HEK293 (cell line): ENCODE results near the gene PSTPIP2.

ENCODE experiments used
- HOXA7 ChIP-seq: sonication (generic); formaldehyde crosslinking; IDR thresholded peaks from 2 replicates; pipeline ENCODE4 v1.8.1; 2022; ENCODE audit warnings: missing genetic modification reagents, borderline replicate concordance
- IKZF3 ChIP-seq: fragments of 450-650 bp; IDR thresholded peaks from 2 replicates; pipeline ENCODE4 v1.5.0; 2018; ENCODE audit warnings: missing biosample characterization, mild to moderate bottlenecking, missing genetic modification characterization, moderate library complexity
- KLF9 ChIP-seq: fragments of 450-650 bp; formaldehyde crosslinking; IDR thresholded peaks from 2 replicates; pipeline ENCODE4 v1.5.1; 2016; ENCODE audit warnings: missing biosample characterization, missing genetic modification characterization, low read depth
- ZBTB1 ChIP-seq: fragments of 450-650 bp; formaldehyde crosslinking; IDR thresholded peaks from 2 replicates; pipeline ENCODE4 v1.5.1; 2016; ENCODE audit warnings: missing biosample characterization, missing genetic modification characterization
- ZBTB21 ChIP-seq: fragments of 450-650 bp; formaldehyde crosslinking; IDR thresholded peaks from 2 replicates; pipeline ENCODE4 v1.5.1; 2017; ENCODE audit warnings: missing biosample characterization, missing genetic modification characterization
- ZFP3 ChIP-seq: fragments of 450-650 bp; formaldehyde crosslinking; IDR thresholded peaks from 2 replicates; pipeline ENCODE4 v1.5.1; 2016; ENCODE audit warnings: low read depth, missing biosample characterization, missing genetic modification characterization
- ZFP37 ChIP-seq: fragments of 450-650 bp; formaldehyde crosslinking; IDR thresholded peaks from 2 replicates; pipeline ENCODE4 v1.5.1; 2016; ENCODE audit warnings: missing biosample characterization, missing genetic modification characterization
- ZNF221 ChIP-seq: fragments of 450-650 bp; formaldehyde crosslinking; IDR thresholded peaks from 2 replicates; pipeline ENCODE4 v1.5.1; 2017; ENCODE audit warnings: missing biosample characterization, missing genetic modification characterization, borderline replicate concordance
- ZNF23 ChIP-seq: fragments of 450-650 bp; formaldehyde crosslinking; IDR thresholded peaks from 2 replicates; pipeline ENCODE4 v1.5.1; 2016; ENCODE audit warnings: missing biosample characterization, missing genetic modification characterization, borderline replicate concordance
- ZNF266 ChIP-seq: fragments of 450-650 bp; formaldehyde crosslinking; IDR thresholded peaks from 2 replicates; pipeline ENCODE4 v1.5.1; 2016; ENCODE audit warnings: missing biosample characterization, missing genetic modification characterization, low read depth
- ZNF354C ChIP-seq: fragments of 450-650 bp; formaldehyde crosslinking; IDR thresholded peaks from 2 replicates; pipeline ENCODE4 v1.5.1; 2016; ENCODE audit warnings: missing biosample characterization, missing genetic modification characterization, low read depth, borderline replicate concordance
- ZNF544 ChIP-seq: fragments of 450-650 bp; formaldehyde crosslinking; IDR thresholded peaks from 2 replicates; pipeline ENCODE4 v1.5.0; 2017; ENCODE audit warnings: missing biosample characterization, missing genetic modification characterization
- ZNF548 ChIP-seq: fragments of 450-650 bp; formaldehyde crosslinking; IDR thresholded peaks from 2 replicates; pipeline ENCODE4 v1.5.1; 2016; ENCODE audit warnings: missing biosample characterization, missing genetic modification characterization
- ZNF558 ChIP-seq: fragments of 450-650 bp; formaldehyde crosslinking; IDR thresholded peaks from 2 replicates; pipeline ENCODE4 v1.5.1; 2016; ENCODE audit warnings: missing biosample characterization, missing genetic modification characterization
- ZNF560 ChIP-seq: fragments of 450-650 bp; formaldehyde crosslinking; IDR thresholded peaks from 2 replicates; pipeline ENCODE4 v1.5.1; 2017; ENCODE audit warnings: missing biosample characterization, missing genetic modification characterization, borderline replicate concordance
- ZNF596 ChIP-seq: fragments of 450-650 bp; IDR thresholded peaks from 2 replicates; pipeline ENCODE4 v1.5.0; 2018; ENCODE audit warnings: missing biosample characterization, mild to moderate bottlenecking, missing genetic modification characterization, moderate library complexity
- ZNF600 ChIP-seq: fragments of 450-650 bp; formaldehyde crosslinking; IDR thresholded peaks from 2 replicates; pipeline ENCODE4 v1.5.1; 2016; ENCODE audit warnings: missing biosample characterization, missing genetic modification characterization
- ZNF701 ChIP-seq: fragments of 450-650 bp; formaldehyde crosslinking; IDR thresholded peaks from 2 replicates; pipeline ENCODE4 v1.5.1; 2016; ENCODE audit warnings: missing biosample characterization, missing genetic modification characterization
- ZNF776 ChIP-seq: fragments of 450-650 bp; formaldehyde crosslinking; IDR thresholded peaks from 2 replicates; pipeline ENCODE4 v1.5.0; 2017; ENCODE audit warnings: missing biosample characterization, missing genetic modification characterization, borderline replicate concordance
- TF ChIP-seq, protein P1 (sequence below): fragments of 450-650 bp; formaldehyde crosslinking; IDR thresholded peaks from 2 replicates; pipeline ENCODE4 v1.5.1; 2016; ENCODE audit warnings: missing biosample characterization, missing genetic modification characterization
- TF ChIP-seq, protein P2 (sequence below): fragments of 450-650 bp; formaldehyde crosslinking; IDR thresholded peaks from 2 replicates; pipeline ENCODE4 v1.5.1; 2016; ENCODE audit warnings: missing biosample characterization, missing genetic modification characterization
- TF ChIP-seq, protein P3 (sequence below): fragments of 450-650 bp; formaldehyde crosslinking; IDR thresholded peaks from 2 replicates; pipeline ENCODE4 v1.5.1; 2016; ENCODE audit warnings: missing biosample characterization, missing genetic modification characterization
- TF ChIP-seq, protein P4 (sequence below): fragments of 450-650 bp; formaldehyde crosslinking; IDR thresholded peaks from 2 replicates; pipeline ENCODE4 v1.5.1; 2017; ENCODE audit warnings: missing biosample characterization, missing genetic modification characterization
- TF ChIP-seq, protein P5 (sequence below): fragments of 450-650 bp; formaldehyde crosslinking; IDR thresholded peaks from 2 replicates; pipeline ENCODE4 v1.5.1; 2017; ENCODE audit warnings: missing biosample characterization, missing genetic modification characterization
- TF ChIP-seq, protein P6 (sequence below): fragments of 450-650 bp; formaldehyde crosslinking; IDR thresholded peaks from 2 replicates; pipeline ENCODE4 v1.5.1; 2016; ENCODE audit warnings: missing biosample characterization, missing genetic modification characterization, low read depth

The PSTPIP2 gene

DNA sequence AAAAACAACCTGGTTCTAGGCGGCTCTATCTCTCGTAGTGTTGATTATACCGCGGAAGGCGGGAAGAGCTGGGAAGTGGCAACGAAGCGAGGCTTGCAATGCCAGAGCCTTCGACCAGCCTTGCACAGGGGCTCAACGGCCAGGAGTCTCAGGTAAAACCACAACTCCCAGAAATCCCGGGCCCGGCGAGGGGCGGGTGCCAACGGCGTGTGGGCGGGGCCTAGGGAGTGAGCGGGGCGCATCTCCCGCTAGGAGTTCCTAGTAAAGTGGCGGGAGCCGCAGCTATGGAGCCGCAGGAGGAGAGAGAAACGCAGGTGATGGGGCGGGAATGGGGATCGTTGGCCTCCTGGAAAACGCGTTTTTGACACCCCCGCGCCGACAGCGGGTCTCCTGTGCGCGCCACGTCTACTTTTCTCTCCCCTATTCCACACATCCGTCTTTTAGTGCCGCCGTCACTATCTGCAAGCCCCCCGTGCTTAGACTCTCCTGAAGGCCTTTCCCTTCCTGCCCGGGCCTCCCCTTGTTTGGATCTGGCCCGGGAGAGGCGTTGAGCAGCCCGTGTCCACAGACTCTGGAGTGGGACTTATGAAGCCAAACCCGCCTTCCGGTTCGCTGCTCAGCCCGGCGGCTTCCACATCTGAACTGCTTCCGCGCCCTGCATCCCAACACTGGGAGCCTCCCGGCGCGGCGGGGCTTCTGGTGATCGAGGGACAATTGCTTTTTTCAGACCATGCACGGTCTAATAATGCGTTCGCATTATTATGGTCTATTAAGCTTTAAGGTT lies 32.3 kb upstream of the PSTPIP2 start, which contains the start of gene HAUS1 (continued):
- TF ChIP-seq ZNF221 (tag by site-specific recombination), result no peak
- TF ChIP-seq ZBTB21 (tag by site-specific recombination), result no peak
- TF ChIP-seq, protein P1, sequence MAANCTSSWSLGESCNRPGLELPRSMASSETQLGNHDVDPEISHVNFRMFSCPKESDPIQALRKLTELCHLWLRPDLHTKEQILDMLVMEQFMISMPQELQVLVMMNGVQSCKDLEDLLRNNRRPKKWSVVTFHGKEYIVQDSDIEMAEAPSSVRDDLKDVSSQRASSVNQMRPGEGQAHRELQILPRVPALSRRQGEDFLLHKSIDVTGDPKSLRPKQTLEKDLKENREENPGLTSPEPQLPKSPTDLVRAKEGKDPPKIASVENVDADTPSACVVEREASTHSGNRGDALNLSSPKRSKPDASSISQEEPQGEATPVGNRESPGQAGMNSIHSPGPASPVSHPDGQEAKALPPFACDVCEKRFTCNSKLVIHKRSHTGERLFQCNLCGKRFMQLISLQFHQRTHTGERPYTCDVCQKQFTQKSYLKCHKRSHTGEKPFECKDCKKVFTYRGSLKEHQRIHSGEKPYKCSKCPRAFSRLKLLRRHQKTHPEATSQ (tag by site-specific recombination), result no peak
- TF ChIP-seq, protein P2, sequence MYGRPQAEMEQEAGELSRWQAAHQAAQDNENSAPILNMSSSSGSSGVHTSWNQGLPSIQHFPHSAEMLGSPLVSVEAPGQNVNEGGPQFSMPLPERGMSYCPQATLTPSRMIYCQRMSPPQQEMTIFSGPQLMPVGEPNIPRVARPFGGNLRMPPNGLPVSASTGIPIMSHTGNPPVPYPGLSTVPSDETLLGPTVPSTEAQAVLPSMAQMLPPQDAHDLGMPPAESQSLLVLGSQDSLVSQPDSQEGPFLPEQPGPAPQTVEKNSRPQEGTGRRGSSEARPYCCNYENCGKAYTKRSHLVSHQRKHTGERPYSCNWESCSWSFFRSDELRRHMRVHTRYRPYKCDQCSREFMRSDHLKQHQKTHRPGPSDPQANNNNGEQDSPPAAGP, result peak; percentile 42; the same call in 1 of the 2 replicates
- TF ChIP-seq ZNF354C (tag by site-specific recombination), result no peak
- TF ChIP-seq, protein P3, sequence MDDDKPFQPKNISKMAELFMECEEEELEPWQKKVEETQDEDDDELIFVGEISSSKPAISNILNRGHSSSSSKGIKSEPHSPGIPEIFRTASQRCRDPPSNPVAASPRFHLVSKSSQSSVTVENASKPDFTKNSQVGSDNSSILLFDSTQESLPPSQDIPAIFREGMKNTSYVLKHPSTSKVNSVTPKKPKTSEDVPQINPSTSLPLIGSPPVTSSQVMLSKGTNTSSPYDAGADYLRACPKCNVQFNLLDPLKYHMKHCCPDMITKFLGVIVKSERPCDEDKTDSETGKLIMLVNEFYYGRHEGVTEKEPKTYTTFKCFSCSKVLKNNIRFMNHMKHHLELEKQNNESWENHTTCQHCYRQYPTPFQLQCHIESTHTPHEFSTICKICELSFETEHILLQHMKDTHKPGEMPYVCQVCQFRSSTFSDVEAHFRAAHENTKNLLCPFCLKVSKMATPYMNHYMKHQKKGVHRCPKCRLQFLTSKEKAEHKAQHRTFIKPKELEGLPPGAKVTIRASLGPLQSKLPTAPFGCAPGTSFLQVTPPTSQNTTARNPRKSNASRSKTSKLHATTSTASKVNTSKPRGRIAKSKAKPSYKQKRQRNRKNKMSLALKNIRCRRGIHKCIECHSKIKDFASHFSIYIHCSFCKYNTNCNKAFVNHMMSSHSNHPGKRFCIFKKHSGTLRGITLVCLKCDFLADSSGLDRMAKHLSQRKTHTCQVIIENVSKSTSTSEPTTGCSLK (tag by site-specific recombination), result no peak
- peak; percentile 88 for TF ChIP-seq ZNF600 (tag by site-specific recombination)
- no peak for TF ChIP-seq ZNF266 (tag by site-specific recombination)
- TF ChIP-seq ZFP3 (tag by site-specific recombination), result no peak
- no peak for TF ChIP-seq ZNF596 (tag by site-specific recombination)
- TF ChIP-seq, protein P4, sequence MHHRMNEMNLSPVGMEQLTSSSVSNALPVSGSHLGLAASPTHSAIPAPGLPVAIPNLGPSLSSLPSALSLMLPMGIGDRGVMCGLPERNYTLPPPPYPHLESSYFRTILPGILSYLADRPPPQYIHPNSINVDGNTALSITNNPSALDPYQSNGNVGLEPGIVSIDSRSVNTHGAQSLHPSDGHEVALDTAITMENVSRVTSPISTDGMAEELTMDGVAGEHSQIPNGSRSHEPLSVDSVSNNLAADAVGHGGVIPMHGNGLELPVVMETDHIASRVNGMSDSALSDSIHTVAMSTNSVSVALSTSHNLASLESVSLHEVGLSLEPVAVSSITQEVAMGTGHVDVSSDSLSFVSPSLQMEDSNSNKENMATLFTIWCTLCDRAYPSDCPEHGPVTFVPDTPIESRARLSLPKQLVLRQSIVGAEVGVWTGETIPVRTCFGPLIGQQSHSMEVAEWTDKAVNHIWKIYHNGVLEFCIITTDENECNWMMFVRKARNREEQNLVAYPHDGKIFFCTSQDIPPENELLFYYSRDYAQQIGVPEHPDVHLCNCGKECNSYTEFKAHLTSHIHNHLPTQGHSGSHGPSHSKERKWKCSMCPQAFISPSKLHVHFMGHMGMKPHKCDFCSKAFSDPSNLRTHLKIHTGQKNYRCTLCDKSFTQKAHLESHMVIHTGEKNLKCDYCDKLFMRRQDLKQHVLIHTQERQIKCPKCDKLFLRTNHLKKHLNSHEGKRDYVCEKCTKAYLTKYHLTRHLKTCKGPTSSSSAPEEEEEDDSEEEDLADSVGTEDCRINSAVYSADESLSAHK (tag by site-specific recombination), result no peak; the same call in 1 of the 2 replicates
- TF ChIP-seq ZNF560, result no peak
- peak; percentile 87 for TF ChIP-seq IKZF3 (tag by site-specific recombination)
- no peak for TF ChIP-seq ZNF776 (tag by site-specific recombination)
- TF ChIP-seq ZNF558 (tag by site-specific recombination), result 0 out of 2 replicates have a peak, but pooled peaks have one; percentile 41
- TF ChIP-seq, protein P5, sequence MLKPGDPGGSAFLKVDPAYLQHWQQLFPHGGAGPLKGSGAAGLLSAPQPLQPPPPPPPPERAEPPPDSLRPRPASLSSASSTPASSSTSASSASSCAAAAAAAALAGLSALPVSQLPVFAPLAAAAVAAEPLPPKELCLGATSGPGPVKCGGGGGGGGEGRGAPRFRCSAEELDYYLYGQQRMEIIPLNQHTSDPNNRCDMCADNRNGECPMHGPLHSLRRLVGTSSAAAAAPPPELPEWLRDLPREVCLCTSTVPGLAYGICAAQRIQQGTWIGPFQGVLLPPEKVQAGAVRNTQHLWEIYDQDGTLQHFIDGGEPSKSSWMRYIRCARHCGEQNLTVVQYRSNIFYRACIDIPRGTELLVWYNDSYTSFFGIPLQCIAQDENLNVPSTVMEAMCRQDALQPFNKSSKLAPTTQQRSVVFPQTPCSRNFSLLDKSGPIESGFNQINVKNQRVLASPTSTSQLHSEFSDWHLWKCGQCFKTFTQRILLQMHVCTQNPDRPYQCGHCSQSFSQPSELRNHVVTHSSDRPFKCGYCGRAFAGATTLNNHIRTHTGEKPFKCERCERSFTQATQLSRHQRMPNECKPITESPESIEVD (tag by site-specific recombination), result no peak
- TF ChIP-seq ZBTB1 (tag by site-specific recombination), result no peak
- TF ChIP-seq ZFP37, result peak; percentile 95
- TF ChIP-seq ZNF548 (tag by site-specific recombination), result 0 out of 2 replicates have a peak, but pooled peaks have one; percentile 26
- TF ChIP-seq HOXA7 (CRISPR knock-in tag), result no peak
- no peak for TF ChIP-seq ZNF701 (tag by site-specific recombination)
- TF ChIP-seq ZNF544 (tag by site-specific recombination), result no peak
- TF ChIP-seq KLF9 (tag by site-specific recombination), result peak; percentile 64
- TF ChIP-seq ZNF23 (tag by site-specific recombination), result no peak
- TF ChIP-seq, protein P6, sequence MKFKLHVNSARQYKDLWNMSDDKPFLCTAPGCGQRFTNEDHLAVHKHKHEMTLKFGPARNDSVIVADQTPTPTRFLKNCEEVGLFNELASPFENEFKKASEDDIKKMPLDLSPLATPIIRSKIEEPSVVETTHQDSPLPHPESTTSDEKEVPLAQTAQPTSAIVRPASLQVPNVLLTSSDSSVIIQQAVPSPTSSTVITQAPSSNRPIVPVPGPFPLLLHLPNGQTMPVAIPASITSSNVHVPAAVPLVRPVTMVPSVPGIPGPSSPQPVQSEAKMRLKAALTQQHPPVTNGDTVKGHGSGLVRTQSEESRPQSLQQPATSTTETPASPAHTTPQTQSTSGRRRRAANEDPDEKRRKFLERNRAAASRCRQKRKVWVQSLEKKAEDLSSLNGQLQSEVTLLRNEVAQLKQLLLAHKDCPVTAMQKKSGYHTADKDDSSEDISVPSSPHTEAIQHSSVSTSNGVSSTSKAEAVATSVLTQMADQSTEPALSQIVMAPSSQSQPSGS, result no peak
